ENCODE measurements around the gene NUP98. TPM values are rescaled to one million over a fixed set of nuclear protein-coding genes. Genes with fewer than 3 reads are reported as not detected.

The NUP98 gene
- total and polyA plus RNA-seq, 2 experiments from 2014 or later = 23.6 to 81.4 TPM

- Histone ChIP-seq H3K79me2 (peaks cover 13% of the 10 kb centered on the region), H4K20me1 (ENCODE audit: insufficient read depth, poor library complexity, severe bottlenecking) (no peaks in the 10 kb centered on the region), H3K4me1 (ENCODE audit: insufficient read depth) (no peaks in the 10 kb centered on the region), H3K27ac (no peak overlapping the region), H3K27me3 (no peaks in the 10 kb centered on the region), H3K4me2 (no peak overlapping the region), H2AFZ (no peak overlapping the region), H3K4me3 (no peak overlapping the region), H3K9me2 (replicated peaks; ENCODE audit: insufficient read depth) (no peaks in the 10 kb centered on the region), H3K36me3 (replicated peaks; ENCODE audit: insufficient read depth, low read depth) (no peaks in the 10 kb centered on the region), H3K9me3 (ENCODE audit: low read depth) (no peaks in the 10 kb centered on the region)
- WGBS (ENCODE audit: low lambda C conversion rate, missing lambda C conversion rate) = 93% methylated on average over 2 of the region's 2 CpGs
- DNase-seq (ENCODE audit: low spot score) = no peak
- no peak for TF ChIP-seq CTCF (IDR thresholded peaks at IDR 0.05; ENCODE audit: poor library complexity)
- TF ChIP-seq EZH2 (IDR thresholded peaks at IDR 0.05; ENCODE audit: borderline replicate concordance) = no peak
- TF ChIP-seq EZH2phosphoT487 (IDR thresholded peaks at IDR 0.05; ENCODE audit: low read depth, severe bottlenecking, unreplicated experiment) = no peak
These were observed 44.2 kb downstream of the NUP98 start for GRCh38 chr11:3753110-3753509.

- H3K36me3 ChIP-seq (replicated peaks; ENCODE audit: insufficient read depth, low read depth) = no peaks in the 10 kb centered on the region
- no peak overlapping the region for H2AFZ ChIP-seq
- no peak overlapping the region for H3K4me3 ChIP-seq
- H3K27me3 ChIP-seq = no peaks in the 10 kb centered on the region
- peak; percentile 14 for DNase-seq (ENCODE audit: low spot score)
- no peaks in the 10 kb centered on the region for H3K9me3 ChIP-seq (ENCODE audit: low read depth)
- no peaks in the 10 kb centered on the region for H3K9me2 ChIP-seq (replicated peaks; ENCODE audit: insufficient read depth)
- TF ChIP-seq EZH2phosphoT487 (IDR thresholded peaks at IDR 0.05; ENCODE audit: low read depth, severe bottlenecking, unreplicated experiment) (no peak), EZH2 (IDR thresholded peaks at IDR 0.05; ENCODE audit: borderline replicate concordance) (no peak), CTCF (IDR thresholded peaks at IDR 0.05; ENCODE audit: poor library complexity) (no peak)
- peaks cover 7% of the 10 kb centered on the region for H3K79me2 ChIP-seq
- H3K4me1 ChIP-seq (ENCODE audit: insufficient read depth) = no peaks in the 10 kb centered on the region
- H3K4me2 ChIP-seq = no peak overlapping the region
- no peaks in the 10 kb centered on the region for H4K20me1 ChIP-seq (ENCODE audit: insufficient read depth, poor library complexity, severe bottlenecking)
- no peak overlapping the region for H3K27ac ChIP-seq
- WGBS (ENCODE audit: low lambda C conversion rate, missing lambda C conversion rate) = 84% methylated on average over 1 of the region's 1 CpG
These were observed 49.6 kb downstream of the NUP98 start for GRCh38 chr11:3747704-3748103.

GRCh38 chr11:3745161-3745560 is 52.2 kb downstream of the NUP98 start:
- Histone ChIP-seq H3K4me2 (no peak overlapping the region), H3K9me3 (ENCODE audit: low read depth) (no peaks in the 10 kb centered on the region), H3K36me3 (replicated peaks; ENCODE audit: insufficient read depth, low read depth) (no peaks in the 10 kb centered on the region), H3K9me2 (replicated peaks; ENCODE audit: insufficient read depth) (no peaks in the 10 kb centered on the region), H3K79me2 (peaks cover 6% of the 10 kb centered on the region), H3K4me1 (ENCODE audit: insufficient read depth) (no peaks in the 10 kb centered on the region), H3K27ac (no peak overlapping the region), H2AFZ (no peak overlapping the region), H3K4me3 (no peak overlapping the region), H4K20me1 (ENCODE audit: insufficient read depth, poor library complexity, severe bottlenecking) (no peaks in the 10 kb centered on the region), H3K27me3 (no peaks in the 10 kb centered on the region)
- TF ChIP-seq EZH2 (IDR thresholded peaks at IDR 0.05; ENCODE audit: borderline replicate concordance) (no peak), CTCF (IDR thresholded peaks at IDR 0.05; ENCODE audit: poor library complexity) (no peak), EZH2phosphoT487 (IDR thresholded peaks at IDR 0.05; ENCODE audit: low read depth, severe bottlenecking, unreplicated experiment) (no peak)
- peak; percentile 7 for DNase-seq (ENCODE audit: low spot score)
- WGBS (ENCODE audit: low lambda C conversion rate, missing lambda C conversion rate) = 73% methylated on average over 5 of the region's 5 CpGs

- Histone ChIP-seq H2AFZ (no peak overlapping the region), H3K36me3 (replicated peaks; ENCODE audit: insufficient read depth, low read depth) (peaks cover 3% of the 10 kb centered on the region), H3K4me1 (ENCODE audit: insufficient read depth) (no peaks in the 10 kb centered on the region), H3K9me2 (replicated peaks; ENCODE audit: insufficient read depth) (no peaks in the 10 kb centered on the region), H3K9me3 (ENCODE audit: low read depth) (no peaks in the 10 kb centered on the region), H3K27ac (no peak overlapping the region), H3K4me3 (no peak overlapping the region), H3K27me3 (no peaks in the 10 kb centered on the region), H3K79me2 (peaks cover 7% of the 10 kb centered on the region), H4K20me1 (ENCODE audit: insufficient read depth, poor library complexity, severe bottlenecking) (no peaks in the 10 kb centered on the region), H3K4me2 (no peak overlapping the region)
- no peak for TF ChIP-seq EZH2 (IDR thresholded peaks at IDR 0.05; ENCODE audit: borderline replicate concordance)
- no peak for TF ChIP-seq CTCF (IDR thresholded peaks at IDR 0.05; ENCODE audit: poor library complexity)
- TF ChIP-seq EZH2phosphoT487 (IDR thresholded peaks at IDR 0.05; ENCODE audit: low read depth, severe bottlenecking, unreplicated experiment) = no peak
- WGBS (ENCODE audit: low lambda C conversion rate, missing lambda C conversion rate) = 93% methylated on average over 1 of the region's 1 CpG
- DNase-seq (ENCODE audit: low spot score) = no peak
These were observed 58.6 kb downstream of the NUP98 start for GRCh38 chr11:3738723-3739122.
